HG02571 (cell line): ENCODE results near the gene PF4V1.

Source experiments
- ATAC-seq: cut with Tn5 transposase; IDR thresholded peaks from one replicate; pipeline ENCODE4 v1.9.1; 2021; ENCODE audit warnings: mild to moderate bottlenecking, moderate library complexity; ENCODE audit not compliant: unreplicated experiment

Gene PF4V1

GRCh38 chr4:73844806-73845205 is 8.3 kb upstream of the PF4V1 start:
- no peak for ATAC-seq

DNA sequence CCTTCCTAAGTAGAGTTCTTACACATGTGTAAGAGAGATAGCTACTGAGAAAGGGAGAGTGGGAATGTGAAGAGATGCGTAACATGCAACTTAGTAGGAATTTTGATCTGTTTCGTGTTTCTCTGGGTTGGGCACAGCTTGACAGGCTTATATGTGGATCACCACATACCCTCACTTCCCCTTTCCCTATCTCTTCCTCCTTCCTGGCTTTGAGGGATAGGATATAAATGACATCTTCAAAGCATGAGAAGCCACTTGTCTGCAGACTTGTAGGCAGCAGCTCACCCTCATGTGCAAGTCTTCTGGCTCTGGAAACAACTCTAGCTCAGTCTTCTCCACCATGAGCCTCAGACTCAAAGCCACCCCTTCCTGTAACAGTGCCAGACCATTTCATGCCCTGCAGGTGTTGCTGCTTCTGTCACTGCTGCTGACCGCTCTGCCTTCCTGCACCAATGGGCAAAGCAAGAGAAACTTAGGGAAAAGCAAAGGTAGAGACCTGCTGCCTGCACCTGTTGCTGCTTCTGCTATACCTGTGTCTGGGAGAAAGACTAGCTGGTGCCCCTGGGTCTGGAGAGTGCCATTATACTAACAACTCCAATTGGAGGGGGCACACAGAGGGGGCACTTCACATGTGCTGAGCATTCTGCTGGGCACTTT is 5.4 kb upstream of the PF4V1 start:
- ATAC-seq = no peak

- ATAC-seq = no peak
Measured at GRCh38 chr4:73848183-73848777, 4.8 kb upstream of the PF4V1 start.

DNA sequence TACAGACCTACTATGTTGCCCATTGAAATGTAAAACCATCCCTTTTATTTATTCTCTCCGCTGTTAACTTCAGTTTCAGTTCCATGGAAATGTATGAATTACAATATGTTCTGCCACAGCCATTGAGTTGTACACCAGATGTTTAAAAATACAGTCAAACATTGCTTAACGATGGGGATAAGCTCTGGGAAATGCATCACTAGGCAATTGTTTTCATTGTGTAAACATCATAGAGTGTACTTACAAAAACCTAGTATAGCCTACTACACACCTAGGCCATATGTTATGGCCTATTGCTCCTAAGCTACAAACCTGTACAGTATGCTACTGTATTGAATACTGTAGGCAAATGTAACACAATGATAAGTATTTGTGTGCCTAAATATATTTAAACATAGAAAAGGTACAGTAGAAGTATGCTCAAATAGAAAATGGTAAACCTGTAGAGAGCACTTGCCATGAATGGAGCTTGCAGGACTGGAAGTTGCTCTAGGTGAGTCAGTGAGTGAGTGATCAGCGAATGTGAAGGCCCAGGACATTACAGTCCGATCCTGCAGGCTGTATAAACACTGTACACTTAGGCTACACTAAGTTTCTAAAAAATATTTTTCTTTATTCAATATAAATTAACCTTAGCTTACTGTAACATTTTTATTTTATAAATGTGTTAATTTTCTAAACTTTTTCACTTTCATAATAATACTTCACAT is 2.7 kb upstream of the PF4V1 start:
- no peak for ATAC-seq

DNA sequence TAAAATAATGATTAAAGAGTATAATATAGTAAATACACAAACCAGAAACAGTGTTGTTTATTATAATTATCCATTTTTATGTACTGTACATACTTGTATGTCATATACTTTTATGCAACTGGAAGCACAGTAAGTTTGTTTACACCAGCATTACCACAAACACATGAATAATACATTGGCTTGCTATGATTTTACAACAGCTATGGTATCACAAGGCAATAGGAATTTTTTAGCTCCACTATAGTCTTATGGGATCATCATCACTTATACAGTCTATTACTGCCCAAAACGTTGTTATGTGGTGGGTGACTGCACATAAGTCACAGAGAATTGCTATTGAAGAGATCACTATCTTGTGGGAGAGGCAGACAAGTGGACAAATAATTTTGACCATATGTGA is 1.8 kb upstream of the PF4V1 start:
- ATAC-seq = no peak

DNA sequence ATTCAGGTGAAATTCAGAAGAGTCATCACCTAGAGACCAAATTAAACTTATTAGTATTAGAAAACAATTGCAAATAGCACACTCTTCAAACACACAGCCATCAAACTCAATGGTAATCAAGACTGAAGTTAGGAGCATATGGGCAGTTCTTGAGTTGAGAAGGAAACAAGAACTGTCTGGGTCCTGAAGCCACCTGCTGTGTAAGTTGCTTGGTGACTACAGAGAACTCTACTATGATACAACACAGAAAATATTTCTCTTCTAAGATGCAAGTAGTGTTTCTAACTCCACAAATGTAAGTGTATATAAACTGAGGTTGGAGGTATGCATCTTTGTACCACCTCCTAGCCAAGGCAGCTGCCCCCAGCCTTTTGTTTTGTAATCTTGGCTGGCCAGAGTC is 325 bp upstream of the PF4V1 start:
- no peak for ATAC-seq

DNA sequence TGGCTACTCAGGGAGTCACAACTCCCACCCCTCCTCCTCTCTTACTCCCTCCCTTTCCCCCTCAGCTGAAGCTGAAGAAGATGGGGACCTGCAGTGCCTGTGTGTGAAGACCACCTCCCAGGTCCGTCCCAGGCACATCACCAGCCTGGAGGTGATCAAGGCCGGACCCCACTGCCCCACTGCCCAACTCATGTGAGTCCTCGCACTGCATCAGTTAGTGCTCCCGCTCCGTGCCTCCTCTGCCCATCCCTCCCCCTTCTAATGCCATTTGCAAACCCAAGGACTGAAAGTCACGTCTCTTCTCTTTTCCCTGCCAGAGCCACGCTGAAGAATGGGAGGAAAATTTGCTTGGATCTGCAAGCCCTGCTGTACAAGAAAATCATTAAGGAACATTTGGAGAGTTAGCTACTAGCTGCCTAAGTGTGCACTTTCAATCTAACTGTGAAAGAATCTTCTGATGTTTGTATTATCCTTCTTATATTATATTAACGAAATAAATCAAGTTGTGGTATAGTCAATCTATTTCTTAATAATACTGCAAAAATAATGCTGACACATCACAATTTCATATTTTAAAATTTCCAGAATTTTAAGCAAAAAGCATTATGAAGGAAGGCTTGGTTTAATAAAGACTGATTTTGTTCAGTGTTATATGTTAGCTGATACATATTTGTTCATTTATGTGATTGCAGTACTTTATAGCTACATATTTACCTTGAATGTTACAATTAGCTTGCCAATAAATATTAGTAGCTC is 800 bp downstream of the PF4V1 start:
- no peak for ATAC-seq

- no peak for ATAC-seq
Measured at GRCh38 chr4:73855406-73855805, 2.3 kb downstream of the PF4V1 start.

DNA sequence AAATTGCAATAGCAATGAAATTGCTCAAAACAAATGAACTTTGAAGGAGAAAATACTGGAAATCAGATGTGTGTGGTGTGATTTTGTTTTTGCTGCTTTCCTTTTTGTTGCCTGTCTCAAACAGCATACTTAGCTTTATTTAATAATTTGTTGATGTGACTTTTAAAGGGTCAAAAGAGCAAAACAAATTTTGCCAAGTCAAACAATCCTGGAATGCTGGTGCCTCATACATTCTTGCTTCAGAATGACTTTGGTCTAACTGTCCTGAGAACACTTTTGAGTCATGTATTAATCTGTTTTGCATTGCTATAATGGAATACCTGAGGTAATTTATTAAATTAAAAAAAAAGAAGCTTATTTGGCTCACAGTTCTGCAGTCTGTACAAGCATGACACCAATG is 3.4 kb downstream of the PF4V1 start:
- no peak for ATAC-seq

- no peak for ATAC-seq
Measured at GRCh38 chr4:73859614-73860088, 6.6 kb downstream of the PF4V1 start.

DNA sequence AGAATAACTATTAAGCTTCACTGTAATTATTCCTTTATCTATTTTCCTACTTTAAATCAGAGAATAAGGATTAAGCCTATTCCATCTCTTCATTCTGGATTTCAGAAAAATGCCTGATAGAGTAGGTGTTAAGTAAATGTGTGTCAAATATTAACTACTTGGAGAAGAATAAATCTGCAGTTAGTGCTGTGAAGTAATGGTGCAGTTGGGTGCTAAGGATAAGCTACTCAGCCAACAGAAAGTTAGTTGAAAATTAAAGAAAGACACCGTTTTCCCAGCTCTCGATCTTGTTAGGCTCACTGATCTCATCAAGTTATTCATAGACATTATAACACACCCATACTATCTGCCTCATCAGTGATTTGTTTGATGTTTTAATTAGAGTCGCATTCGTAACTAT is 7.1 kb downstream of the PF4V1 start:
- ATAC-seq = no peak

GRCh38 chr4:73860917-73861316 is 7.8 kb downstream of the PF4V1 start:
- ATAC-seq = no peak

DNA sequence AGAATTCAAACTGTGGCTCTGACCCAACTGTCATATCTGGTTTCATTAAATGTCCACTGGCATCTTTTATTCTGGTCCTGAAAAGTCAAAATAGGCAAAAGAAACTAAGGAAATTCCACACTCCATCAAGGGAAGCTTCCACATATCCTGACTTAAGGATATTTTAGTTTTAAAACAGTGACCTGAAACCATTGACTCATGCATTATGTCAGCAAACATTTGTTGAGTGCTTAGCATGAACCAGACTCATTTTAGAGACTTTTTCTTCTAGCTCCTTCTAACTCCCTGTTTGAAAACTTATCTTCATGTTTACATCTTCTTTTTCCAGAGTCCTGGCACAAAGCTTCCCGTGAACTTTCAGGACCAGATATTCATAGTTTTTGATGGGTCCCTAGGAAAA is 9.2 kb downstream of the PF4V1 start:
- no peak for ATAC-seq

DNA sequence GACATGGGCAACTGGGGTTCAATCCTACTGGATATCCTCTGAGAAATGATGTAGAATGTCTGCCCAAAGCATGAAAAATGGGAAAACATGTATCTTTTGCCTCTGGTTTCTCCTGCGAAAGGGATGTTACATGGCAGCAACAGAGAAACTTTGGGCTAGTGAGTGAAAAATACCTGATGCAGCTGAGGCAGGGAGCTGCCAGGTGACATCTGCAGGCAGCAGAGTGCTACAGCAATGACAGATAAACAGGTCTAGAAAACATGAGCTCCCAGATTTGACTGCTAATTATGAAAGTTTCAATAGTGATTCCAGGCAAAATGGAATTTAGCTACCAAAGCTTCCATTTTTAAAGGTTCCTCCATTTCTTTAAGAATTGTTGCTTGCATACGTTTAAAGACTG is 11.3 kb downstream of the PF4V1 start:
- no peak for ATAC-seq

- no peak for ATAC-seq
Measured at GRCh38 chr4:73864961-73865360, 11.9 kb downstream of the PF4V1 start.

- no peak for ATAC-seq
Measured at GRCh38 chr4:73865431-73866096, 12.5 kb downstream of the PF4V1 start.

- no peak for ATAC-seq
Measured at GRCh38 chr4:73866246-73866645, 13.2 kb downstream of the PF4V1 start.

DNA sequence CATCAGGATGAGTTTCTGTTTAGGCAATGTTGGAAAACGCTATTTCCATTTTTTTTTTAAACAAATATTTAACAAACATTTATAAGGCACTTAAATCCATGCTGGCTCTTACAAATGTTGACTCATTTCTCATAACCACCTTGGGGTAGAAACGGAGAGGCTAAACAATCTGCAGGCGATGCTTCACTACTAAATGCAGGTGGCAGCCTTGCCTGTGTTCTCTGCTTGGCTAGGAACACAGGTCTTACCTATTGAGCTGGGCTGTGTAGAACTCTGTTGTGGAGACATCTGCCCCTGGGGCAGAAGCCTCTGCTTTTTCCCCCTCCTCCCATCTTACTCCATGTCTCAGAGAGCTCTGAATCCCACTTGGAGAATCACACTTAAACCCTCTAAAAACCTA is 14.7 kb downstream of the PF4V1 start:
- ATAC-seq = no peak

GRCh38 chr4:73868206-73869129 is 15.4 kb downstream of the PF4V1 start:
- ATAC-seq = no peak
